Nephron progenitor cell (in vitro differentiated cells): Measurements from ENCODE around the gene C3orf49.

Experiments
- DNase-seq: peaks from one replicate; pipeline ENCODE4 v3.0.0; 2021
- H3K27ac Mint-ChIP-seq: 2 replicates; pipeline ENCODE4 v1.8.0; 2021; ENCODE audit warnings: mild to moderate bottlenecking, moderate library complexity, mixed read lengths
- H3K27me3 Mint-ChIP-seq: 2 replicates; pipeline ENCODE4 v1.8.0; 2021; ENCODE audit warnings: mild to moderate bottlenecking, low read depth, mixed read lengths; ENCODE audit not compliant: poor library complexity
- H3K36me3 Mint-ChIP-seq: 2 replicates; pipeline ENCODE4 v1.8.0; 2021; ENCODE audit warnings: low read depth, mixed read lengths
- H3K4me1 Mint-ChIP-seq: 2 replicates; pipeline ENCODE4 v1.8.0; 2021; ENCODE audit warnings: mixed read lengths
- H3K4me3 Mint-ChIP-seq: 2 replicates; pipeline ENCODE4 v1.8.0; 2021; ENCODE audit warnings: mild to moderate bottlenecking, moderate library complexity, mixed read lengths
- H3K9me3 Mint-ChIP-seq: 2 replicates; pipeline ENCODE4 v1.8.0; 2021; ENCODE audit warnings: mild to moderate bottlenecking, moderate library complexity, mixed read lengths
- TF ChIP-seq, protein P1 (sequence below): fragments of 200-600 bp; sonication (generic); IDR thresholded peaks from 2 replicates; pipeline ENCODE4 v1.5.0; 2021; ENCODE audit warnings: antibody characterized with exemption

C3orf49 gene

GRCh38 chr3:63870615-63871005 is 51.5 kb downstream of the C3orf49 start:
- TF ChIP-seq, protein P1, sequence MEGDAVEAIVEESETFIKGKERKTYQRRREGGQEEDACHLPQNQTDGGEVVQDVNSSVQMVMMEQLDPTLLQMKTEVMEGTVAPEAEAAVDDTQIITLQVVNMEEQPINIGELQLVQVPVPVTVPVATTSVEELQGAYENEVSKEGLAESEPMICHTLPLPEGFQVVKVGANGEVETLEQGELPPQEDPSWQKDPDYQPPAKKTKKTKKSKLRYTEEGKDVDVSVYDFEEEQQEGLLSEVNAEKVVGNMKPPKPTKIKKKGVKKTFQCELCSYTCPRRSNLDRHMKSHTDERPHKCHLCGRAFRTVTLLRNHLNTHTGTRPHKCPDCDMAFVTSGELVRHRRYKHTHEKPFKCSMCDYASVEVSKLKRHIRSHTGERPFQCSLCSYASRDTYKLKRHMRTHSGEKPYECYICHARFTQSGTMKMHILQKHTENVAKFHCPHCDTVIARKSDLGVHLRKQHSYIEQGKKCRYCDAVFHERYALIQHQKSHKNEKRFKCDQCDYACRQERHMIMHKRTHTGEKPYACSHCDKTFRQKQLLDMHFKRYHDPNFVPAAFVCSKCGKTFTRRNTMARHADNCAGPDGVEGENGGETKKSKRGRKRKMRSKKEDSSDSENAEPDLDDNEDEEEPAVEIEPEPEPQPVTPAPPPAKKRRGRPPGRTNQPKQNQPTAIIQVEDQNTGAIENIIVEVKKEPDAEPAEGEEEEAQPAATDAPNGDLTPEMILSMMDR, result no peak
- peaks cover 27% of the 10 kb centered on the region for H3K4me1 Mint-ChIP-seq
- no peaks in the 10 kb centered on the region for H3K27me3 Mint-ChIP-seq
- peaks cover 28% of the 10 kb centered on the region for H3K36me3 Mint-ChIP-seq
- H3K4me3 Mint-ChIP-seq, result no peak overlapping the region
- H3K27ac Mint-ChIP-seq, result no peak overlapping the region
- DNase-seq, result no peak
- H3K9me3 Mint-ChIP-seq, result no peaks in the 10 kb centered on the region

GRCh38 chr3:63872135-63872924 is 53.2 kb downstream of the C3orf49 start:
- no peaks in the 10 kb centered on the region for H3K27me3 Mint-ChIP-seq
- no peak overlapping the region for H3K27ac Mint-ChIP-seq
- no peak overlapping the region for H3K4me3 Mint-ChIP-seq
- TF ChIP-seq, protein P1, result no peak
- DNase-seq, result no peak
- H3K9me3 Mint-ChIP-seq, result no peaks in the 10 kb centered on the region
- peaks cover 13% of the 10 kb centered on the region for H3K36me3 Mint-ChIP-seq
- peaks cover 38% of the 10 kb centered on the region for H3K4me1 Mint-ChIP-seq

DNA sequence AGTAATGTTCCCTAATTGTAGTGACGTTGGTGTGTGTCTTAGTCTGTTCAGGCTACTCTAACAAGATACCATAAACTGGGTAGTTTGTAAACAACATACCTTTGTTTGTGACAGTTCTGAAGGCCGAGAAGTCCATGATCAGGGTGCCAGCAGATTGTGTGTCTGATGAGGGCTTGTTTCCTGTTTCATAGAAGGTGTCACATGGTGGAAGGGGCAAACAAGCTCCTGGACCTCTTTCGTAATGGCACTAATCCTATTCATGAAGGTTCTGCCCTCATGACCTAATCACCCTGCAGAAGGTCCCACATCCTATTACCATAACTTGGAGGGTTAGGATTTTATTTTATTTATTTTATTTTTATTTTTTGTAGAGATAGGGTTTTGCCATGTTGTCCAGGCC is 55.7 kb downstream of the C3orf49 start:
- DNase-seq, result no peak

DNA sequence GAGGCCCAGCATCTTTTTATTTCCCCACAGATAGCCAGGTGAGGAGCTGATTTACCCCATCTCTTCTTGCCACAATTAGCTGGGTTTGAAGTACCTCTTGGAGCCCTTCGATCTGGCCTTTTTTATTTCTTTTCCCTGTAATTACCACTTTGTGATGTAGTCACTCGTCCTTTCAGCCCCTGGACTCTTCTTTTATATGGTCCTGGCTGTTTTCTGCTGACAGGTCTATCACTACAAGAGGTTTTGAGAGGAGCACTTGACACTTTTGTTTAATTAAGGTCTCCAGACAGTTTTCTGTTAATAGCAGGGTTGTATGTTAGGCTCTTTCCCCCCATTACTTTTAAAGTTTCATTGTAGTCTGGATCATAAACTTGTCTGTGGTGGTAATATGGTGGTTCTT is 56.4 kb downstream of the C3orf49 start:
- Mint-ChIP-seq H3K9me3 (no peaks in the 10 kb centered on the region), H3K27me3 (no peaks in the 10 kb centered on the region), H3K4me1 (peaks cover 57% of the 10 kb centered on the region), H3K4me3 (no peak overlapping the region), H3K27ac (peak overlapping the region; percentile 30), H3K36me3 (peaks cover 12% of the 10 kb centered on the region)
- DNase-seq, result no peak
- TF ChIP-seq, protein P1, result no peak

More for the DNA sequence above, 55.7 kb downstream of the C3orf49 start:
- peaks cover 12% of the 10 kb centered on the region for H3K36me3 Mint-ChIP-seq
- H3K9me3 Mint-ChIP-seq, result no peaks in the 10 kb centered on the region
- peaks cover 51% of the 10 kb centered on the region for H3K4me1 Mint-ChIP-seq
- no peak overlapping the region for H3K27ac Mint-ChIP-seq
- TF ChIP-seq, protein P1, result no peak
- no peak overlapping the region for H3K4me3 Mint-ChIP-seq
- H3K27me3 Mint-ChIP-seq, result no peaks in the 10 kb centered on the region

DNA sequence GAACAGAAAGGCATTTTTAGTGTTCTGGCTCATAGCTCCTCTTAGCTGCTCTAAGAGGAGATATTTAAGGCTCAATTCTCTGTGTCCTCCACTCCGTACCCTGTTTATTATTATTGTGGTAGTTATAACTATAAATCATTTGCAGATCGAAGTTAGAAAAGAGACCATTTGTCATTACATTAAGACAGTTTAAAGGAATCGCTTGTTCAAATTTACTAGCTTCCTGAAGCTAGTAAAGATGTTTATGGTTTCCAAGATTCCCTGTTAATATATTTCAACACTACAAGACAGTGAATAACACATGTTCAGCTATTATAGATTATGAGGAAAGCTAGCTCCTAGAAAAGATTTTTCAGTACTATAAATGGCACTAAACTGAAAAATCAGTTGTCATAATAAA is 57.2 kb downstream of the C3orf49 start:
- peaks cover 59% of the 10 kb centered on the region for H3K4me1 Mint-ChIP-seq
- H3K4me3 Mint-ChIP-seq, result no peak overlapping the region
- no peaks in the 10 kb centered on the region for H3K9me3 Mint-ChIP-seq
- peaks cover 12% of the 10 kb centered on the region for H3K36me3 Mint-ChIP-seq
- DNase-seq, result no peak
- no peaks in the 10 kb centered on the region for H3K27me3 Mint-ChIP-seq
- TF ChIP-seq, protein P1, result no peak
- H3K27ac Mint-ChIP-seq, result no peak overlapping the region
